ENCODE results near the gene PAQR5.

GRCh38 chr15:69311319-69311721, 12.6 kb downstream of the PAQR5 start:
- no peak for TF ChIP-seq CTCF (conservative IDR thresholded peaks at IDR 0.05)
- TF ChIP-seq EZH2 (IDR thresholded peaks at IDR 0.05; ENCODE audit: low read depth), result no peak
